Nucleus accumbens (tissue), 56 donors: ENCODE measurements around the gene PDF.
A peak's percentile ranks its signal among the peaks of the same experiment; 100 is the strongest.

Experiments
- DNase-seq, 56 donors: peaks; one replicate each; lab custom pipeline; 2025; lab: John Stamatoyannopoulos, UW

The PDF gene

DNA sequence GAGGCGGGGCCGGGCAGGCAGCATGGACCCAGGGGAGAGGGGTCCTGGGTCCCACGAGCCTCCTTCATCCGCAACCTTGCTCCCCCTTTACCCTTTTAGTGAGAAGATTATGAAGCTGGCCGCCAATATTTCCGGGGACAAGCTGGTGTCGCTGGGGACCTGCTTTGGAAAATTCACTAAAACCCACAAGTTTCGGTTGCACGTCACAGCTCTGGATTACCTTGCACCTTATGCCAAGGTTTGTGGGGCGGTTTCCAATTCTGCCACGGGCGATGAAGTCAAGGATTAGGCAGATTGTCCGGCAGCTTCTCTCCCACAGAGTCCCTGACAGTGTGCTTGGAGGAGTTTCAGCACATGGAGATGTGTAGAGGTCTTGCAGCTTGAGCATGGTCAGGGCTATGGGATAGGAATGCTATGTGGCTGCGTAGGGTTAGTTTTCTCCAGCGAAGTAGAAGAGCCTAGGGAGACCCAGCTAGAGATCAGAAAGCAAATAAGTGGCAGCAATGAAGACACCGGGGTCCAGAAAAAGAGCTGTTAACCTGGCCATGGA is 9.8 kb upstream of the PDF start:
- DNase-seq, result no peak

- peak; percentile 67 to 98 (median 93) for DNase-seq
These were observed 9.1 kb upstream of the PDF start, which contains the start of the genes COG8 and NIP7 for GRCh38 chr16:69339289-69340094. Gene COG8, minus strand, starts transcription at chr16:69339564. Its CDS starts 12 bp downstream, at chr16:69339552. Gene NIP7, plus strand, starts transcription at chr16:69339772. Its CDS starts 58 bp downstream, at chr16:69339830.

GRCh38 chr16:69338557-69339288 is 8.3 kb upstream of the PDF start:
- DNase-seq, result peak in 4 of 56 donors; percentile 32 to 71 (median 62)

- no peak for DNase-seq
These were observed 4.3 kb upstream of the PDF start for GRCh38 chr16:69334696-69335095.

- DNase-seq, result peak in 24 of 56 donors; percentile 37 to 78 (median 58)
These were observed 761 bp downstream of the PDF start for GRCh38 chr16:69329369-69330285.

DNA sequence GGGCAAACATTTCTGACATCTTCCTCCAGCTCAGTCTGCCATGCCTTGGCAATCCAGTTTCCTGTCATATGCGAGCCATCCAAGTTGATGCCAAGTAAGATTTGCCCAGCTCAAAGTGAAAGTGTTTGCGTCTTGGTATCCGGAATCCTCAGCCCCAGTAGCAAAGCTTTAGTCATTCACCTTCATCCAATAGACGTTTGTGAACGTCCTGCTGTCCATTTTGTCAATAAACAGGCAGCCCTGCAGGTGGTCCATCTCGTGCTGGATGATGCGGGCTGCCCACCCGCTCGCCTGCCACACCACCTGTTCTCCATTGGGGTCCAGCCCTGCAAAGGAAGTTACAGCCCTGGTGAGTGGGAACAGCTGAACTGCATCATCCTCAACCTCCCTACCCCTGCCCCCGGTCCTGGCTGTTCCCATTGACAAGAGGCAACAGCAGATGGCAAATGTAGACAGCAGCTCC is 1.5 kb downstream of the PDF start:
- peak in 1 of 56 donors; percentile 5 for DNase-seq

DNA sequence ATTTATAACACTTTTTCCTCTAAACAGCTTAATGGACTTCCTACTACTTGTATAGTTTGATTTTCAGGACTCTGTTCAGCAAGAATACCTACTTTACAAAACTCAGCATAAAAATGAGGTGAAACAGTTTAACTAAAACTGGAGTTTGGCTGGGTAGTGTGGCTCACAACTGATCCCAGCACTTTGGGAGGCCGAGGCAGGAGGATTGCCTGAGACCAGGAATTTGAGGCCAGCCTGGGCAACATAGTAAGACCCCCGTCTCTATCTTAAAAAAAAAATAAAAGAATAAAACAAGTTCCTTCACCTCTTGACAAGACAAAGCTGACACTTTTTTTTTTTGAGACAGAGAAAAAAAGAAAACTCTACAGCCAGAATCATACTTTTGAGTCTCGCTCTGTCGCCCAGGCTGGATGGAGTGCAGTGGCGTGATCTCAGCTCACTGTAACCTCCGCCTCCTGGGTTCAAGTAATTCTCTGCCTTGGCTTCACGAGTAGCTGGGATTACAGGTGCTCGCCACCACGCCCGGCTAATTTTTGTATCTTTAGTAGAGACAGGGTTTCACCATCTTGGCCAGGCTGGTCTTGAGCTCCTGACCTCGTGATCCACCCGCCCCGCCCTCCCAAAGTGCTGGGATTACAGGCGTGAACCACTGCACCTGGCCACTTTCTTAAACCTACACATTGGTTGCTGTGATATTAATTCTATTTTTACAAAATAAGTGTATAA is 2.6 kb downstream of the PDF start:
- DNase-seq, result no peak

- DNase-seq, result no peak
These were observed 4.1 kb downstream of the PDF start for GRCh38 chr16:69326172-69326873.

DNA sequence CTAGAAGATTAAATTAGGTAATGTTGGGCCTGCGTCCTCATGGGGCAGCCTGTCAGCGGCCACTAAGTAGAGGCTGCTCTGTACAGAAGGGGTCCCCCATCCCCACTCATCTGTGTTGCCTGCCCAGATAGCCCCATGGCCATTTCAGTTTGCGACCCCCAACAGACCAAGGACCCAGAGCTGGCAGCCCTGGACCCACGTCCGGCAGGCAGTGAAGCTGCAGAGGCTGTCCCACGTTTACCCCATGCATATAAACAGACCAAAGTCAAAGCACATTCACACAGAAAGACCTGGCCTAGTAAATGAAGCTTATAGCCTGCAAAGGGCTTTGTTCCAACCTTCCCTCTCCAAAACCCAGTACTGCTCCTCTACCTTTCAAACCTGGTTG is 4.6 kb downstream of the PDF start:
- no peak for DNase-seq

GRCh38 chr16:69324585-69325253 is 5.7 kb downstream of the PDF start:
- no peak for DNase-seq

DNA sequence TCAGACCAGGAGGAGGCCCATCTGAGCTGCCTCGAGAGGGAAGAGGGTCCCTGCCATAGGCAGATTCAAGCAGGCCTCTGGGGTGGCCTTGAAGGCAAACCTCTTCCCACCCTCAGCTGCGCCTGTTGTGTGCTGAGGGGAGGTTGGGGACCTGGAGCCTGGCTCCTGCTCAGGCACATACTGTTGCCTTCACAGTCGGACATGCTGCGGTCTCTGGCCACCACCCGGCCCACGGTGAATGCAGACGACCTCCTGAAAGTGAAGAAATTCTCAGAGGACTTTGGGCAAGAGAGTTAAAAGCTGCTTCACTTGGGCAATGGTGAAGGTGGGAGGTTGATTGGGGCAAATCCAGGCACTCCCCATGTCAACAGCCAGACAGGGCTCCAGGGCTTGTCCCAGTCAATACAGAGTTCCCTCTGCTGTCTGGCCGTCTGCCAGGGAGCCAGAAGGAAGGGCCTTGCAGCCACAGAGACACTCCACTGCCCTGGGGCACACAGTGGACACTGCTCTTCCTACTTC is 6.3 kb downstream of the PDF start:
- peak in 17 of 56 donors; percentile 2 to 59 (median 19) for DNase-seq

DNA sequence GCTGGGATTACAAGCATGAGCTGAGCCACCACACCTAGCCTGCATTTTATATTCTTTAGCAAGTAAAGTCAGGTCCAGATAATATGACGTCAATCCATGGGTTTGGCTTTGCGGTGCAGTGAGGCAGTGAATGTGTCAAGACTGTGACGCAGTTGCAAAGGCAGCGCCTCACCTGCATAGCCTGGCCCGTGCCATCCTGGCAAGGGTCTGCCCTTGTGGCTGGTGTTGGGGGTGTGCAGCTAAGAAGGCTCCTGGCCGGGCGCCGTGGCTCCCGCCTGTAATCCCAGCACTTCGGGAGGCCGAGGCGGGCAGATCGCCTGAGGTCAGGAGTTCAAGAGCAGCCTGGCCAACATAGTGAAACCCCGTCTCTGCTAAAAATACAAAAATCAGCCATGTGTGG is 7.0 kb downstream of the PDF start:
- no peak for DNase-seq

DNA sequence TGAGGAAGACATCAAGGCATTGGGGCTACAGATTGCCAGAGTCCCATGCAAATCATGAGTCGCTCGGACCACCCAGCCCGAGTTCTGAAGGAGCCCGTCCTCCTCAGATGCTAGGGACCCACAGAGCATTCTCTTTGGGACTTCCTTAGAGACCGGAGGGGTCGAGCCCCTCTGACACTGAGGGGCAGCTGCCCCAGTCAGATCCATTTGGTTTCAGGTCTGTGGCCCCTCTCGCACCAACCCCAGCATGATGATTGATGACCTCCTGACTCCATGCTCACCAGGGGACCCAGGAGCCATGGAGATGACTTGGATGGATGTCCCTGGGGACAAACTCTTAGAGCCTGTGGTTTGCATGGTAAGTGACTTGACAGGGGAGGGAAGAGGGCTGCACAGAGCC is 8.0 kb downstream of the PDF start:
- DNase-seq, result no peak

DNA sequence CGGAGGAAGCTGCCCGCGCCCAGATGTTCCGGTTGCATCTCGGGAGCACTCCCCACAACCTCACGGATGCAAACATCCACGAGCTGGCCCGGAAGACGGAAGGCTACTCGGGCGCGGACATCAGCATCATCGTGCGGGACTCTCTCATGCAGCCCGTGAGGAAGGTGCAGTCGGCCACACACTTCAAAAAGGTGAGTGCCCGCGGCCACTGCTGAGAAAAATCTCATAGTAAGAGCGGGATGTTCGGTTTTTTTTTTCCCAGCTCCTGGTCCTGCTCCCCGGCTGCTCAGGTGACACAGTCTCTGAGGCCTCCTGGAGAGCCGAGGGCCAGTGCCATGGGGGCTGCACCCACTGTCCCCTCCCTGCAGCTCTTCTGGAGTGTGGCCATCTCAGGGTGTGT is 9.3 kb downstream of the PDF start:
- no peak for DNase-seq

DNA sequence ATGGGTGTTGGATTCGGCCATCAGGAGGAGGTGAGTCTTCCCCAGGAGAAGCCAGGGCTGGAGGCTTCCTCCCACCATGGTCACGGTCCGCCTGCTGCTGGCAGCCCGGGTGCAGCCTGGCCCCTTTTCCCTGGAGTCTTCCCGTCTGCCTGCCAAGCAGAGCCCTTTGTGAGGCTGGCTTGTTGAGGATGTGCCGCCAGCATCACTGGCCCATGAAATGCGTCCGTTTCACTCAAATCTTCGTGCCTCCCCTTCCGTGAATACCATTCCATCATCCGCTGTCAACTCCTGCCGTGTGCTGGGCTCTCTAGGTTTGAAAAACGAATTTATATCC is 9.7 kb downstream of the PDF start:
- no peak for DNase-seq

- no peak for DNase-seq
These were observed 10.3 kb downstream of the PDF start for GRCh38 chr16:69319826-69320739.

DNA sequence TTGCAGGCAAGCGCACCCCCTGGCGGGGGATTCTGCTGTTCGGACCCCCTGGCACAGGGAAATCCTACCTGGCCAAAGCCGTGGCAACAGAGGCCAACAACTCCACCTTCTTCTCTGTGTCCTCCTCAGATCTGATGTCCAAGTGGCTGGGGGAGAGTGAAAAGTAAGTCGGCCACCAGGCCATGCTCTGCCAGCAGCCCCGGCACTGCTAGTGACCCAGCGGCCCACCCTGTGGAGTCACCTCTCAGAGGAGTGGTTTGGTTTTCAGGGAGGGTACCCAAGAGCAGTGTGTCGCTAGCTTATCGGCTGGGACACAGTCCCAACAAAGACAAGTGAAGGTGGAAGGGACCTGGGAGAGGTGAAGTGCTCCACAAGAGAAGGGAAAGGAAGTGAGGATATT is 11.0 kb downstream of the PDF start:
- no peak for DNase-seq
